Breast epithelium (tissue), 3 donors: ENCODE results near the gene ATP13A4.

Experiments
- POLR2A ChIP-seq: fragments of 450-650 bp; IDR thresholded peaks from one replicate; pipeline ENCODE4 v1.6.1; 2016; ENCODE audit warnings: antibody characterized with exemption, mild to moderate bottlenecking, moderate library complexity
- TF ChIP-seq, protein P1 (sequence below), 3 donors: fragments of 450-650 bp; IDR thresholded peaks; one replicate each; pipeline ENCODE4 v1.5.1; 2016 to 2017; ENCODE audit warnings: antibody characterized with exemption in 3 of 3, mild to moderate bottlenecking in 3 of 3, moderate library complexity in 3 of 3

DNA sequence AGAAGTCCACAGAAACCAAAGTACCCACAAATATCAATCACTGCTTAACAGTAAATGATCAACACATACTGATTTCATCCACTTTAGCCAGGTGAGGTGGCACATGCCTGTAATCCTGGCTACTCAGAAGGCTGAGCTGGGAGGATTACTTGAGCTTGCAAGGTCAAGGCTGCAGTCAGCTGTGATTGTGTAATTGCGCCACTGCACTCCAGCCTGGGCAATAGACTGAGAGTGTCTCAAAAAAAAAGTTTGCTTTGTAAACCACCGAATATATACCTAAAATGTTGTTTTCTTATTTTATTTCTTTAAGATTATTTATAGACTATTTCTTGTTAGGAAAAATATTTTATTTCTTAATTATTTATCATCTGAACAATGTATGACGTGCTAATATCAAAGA lies 8.7 kb upstream of the ATP13A4 start:
- TF ChIP-seq, protein P1, sequence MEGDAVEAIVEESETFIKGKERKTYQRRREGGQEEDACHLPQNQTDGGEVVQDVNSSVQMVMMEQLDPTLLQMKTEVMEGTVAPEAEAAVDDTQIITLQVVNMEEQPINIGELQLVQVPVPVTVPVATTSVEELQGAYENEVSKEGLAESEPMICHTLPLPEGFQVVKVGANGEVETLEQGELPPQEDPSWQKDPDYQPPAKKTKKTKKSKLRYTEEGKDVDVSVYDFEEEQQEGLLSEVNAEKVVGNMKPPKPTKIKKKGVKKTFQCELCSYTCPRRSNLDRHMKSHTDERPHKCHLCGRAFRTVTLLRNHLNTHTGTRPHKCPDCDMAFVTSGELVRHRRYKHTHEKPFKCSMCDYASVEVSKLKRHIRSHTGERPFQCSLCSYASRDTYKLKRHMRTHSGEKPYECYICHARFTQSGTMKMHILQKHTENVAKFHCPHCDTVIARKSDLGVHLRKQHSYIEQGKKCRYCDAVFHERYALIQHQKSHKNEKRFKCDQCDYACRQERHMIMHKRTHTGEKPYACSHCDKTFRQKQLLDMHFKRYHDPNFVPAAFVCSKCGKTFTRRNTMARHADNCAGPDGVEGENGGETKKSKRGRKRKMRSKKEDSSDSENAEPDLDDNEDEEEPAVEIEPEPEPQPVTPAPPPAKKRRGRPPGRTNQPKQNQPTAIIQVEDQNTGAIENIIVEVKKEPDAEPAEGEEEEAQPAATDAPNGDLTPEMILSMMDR (IDR thresholded peaks at IDR 0.05) = no peak
- no peak for TF ChIP-seq POLR2A
